H9 (cell line): ENCODE measurements around the gene MEDAG. TPM values are rescaled to one million over a fixed set of nuclear protein-coding genes. Genes with fewer than 3 reads are reported as not detected.

Source experiments
- DNase-seq: peaks from one replicate; pipeline ENCODE4 v3.0.0-alpha.2; 2017
- H2AFZ ChIP-seq: one replicate; pipeline ENCODE4 v1.6.1; 2013; ENCODE audit warnings: mild to moderate bottlenecking, low read length, control low read depth, moderate library complexity
- H2AK5ac ChIP-seq: 2 replicates; pipeline ENCODE4 v1.6.1; 2013; ENCODE audit warnings: low read length, control low read depth, mixed read lengths; ENCODE audit not compliant: insufficient read length
- H2BK120ac ChIP-seq: one replicate; pipeline ENCODE4 v1.6.1; 2013; ENCODE audit warnings: low read depth, mild to moderate bottlenecking, low read length, control low read depth, inconsistent platforms; ENCODE audit not compliant: poor library complexity, severe bottlenecking
- H2BK12ac ChIP-seq: 2 replicates; pipeline ENCODE4 v1.6.1; 2013; ENCODE audit warnings: low read length, control low read depth, mixed read lengths, low read depth; ENCODE audit not compliant: insufficient read length
- H2BK15ac ChIP-seq: 2 replicates; pipeline ENCODE4 v1.6.1; 2013; ENCODE audit warnings: low read depth, low read length, control low read depth
- H2BK20ac ChIP-seq: one replicate; pipeline ENCODE4 v1.6.1; 2013; ENCODE audit warnings: low read depth, mild to moderate bottlenecking, low read length, control low read depth, inconsistent platforms; ENCODE audit not compliant: poor library complexity, severe bottlenecking
- H2BK5ac ChIP-seq: 2 replicates; pipeline ENCODE4 v1.6.1; 2013; ENCODE audit warnings: low read length, control low read depth, mixed read lengths; ENCODE audit not compliant: insufficient read length
- H3K14ac ChIP-seq: 2 replicates; pipeline ENCODE4 v1.6.1; 2013; ENCODE audit warnings: low read length, control low read depth; ENCODE audit not compliant: insufficient read depth
- H3K18ac ChIP-seq: 2 replicates; pipeline ENCODE4 v1.6.1; 2013; ENCODE audit warnings: low read depth, mild to moderate bottlenecking, mixed read lengths, low read length, control low read depth; ENCODE audit not compliant: insufficient read length
- H3K23ac ChIP-seq: 2 replicates; pipeline ENCODE4 v1.6.1; 2013; ENCODE audit warnings: low read length, control low read depth, mixed read lengths, low read depth; ENCODE audit not compliant: insufficient read length
- H3K23me2 ChIP-seq: 2 replicates; pipeline ENCODE4 v1.6.1; 2013; ENCODE audit warnings: low read depth, mild to moderate bottlenecking, mixed read lengths, low read length, control low read depth; ENCODE audit not compliant: insufficient read length, poor library complexity, severe bottlenecking
- H3K27ac ChIP-seq: 2 replicates; pipeline ENCODE4 v1.5.1; 2013; ENCODE audit warnings: low read length, control low read depth, mixed read lengths, low read depth; ENCODE audit not compliant: insufficient read length
- H3K27me3 ChIP-seq: 2 replicates; pipeline ENCODE4 v1.6.1; 2013; ENCODE audit warnings: low read length, control low read depth, inconsistent platforms; ENCODE audit not compliant: insufficient read depth
- H3K4ac ChIP-seq: 2 replicates; pipeline ENCODE4 v1.6.1; 2013; ENCODE audit warnings: low read depth, mild to moderate bottlenecking, control low read depth, inconsistent platforms, low read length, moderate library complexity
- H3K4me1 ChIP-seq: 2 replicates; pipeline ENCODE4 v1.6.1; 2013; ENCODE audit warnings: low read length, control low read depth, inconsistent platforms; ENCODE audit not compliant: insufficient read depth
- H3K4me2 ChIP-seq: 2 replicates; pipeline ENCODE4 v1.6.1; 2013; ENCODE audit warnings: low read length, control low read depth, mixed read lengths; ENCODE audit not compliant: insufficient read length, insufficient read depth
- H3K56ac ChIP-seq: 2 replicates; pipeline ENCODE4 v1.6.1; 2013; ENCODE audit warnings: low read depth, mild to moderate bottlenecking, mixed read lengths, low read length, control low read depth; ENCODE audit not compliant: insufficient read length
- H3K79me1 ChIP-seq: 2 replicates; pipeline ENCODE4 v1.6.1; 2013; ENCODE audit warnings: low read depth, mild to moderate bottlenecking, moderate library complexity, low read length, control low read depth, inconsistent platforms; ENCODE audit not compliant: insufficient read depth, poor library complexity, severe bottlenecking
- H3K79me2 ChIP-seq: 2 replicates; pipeline ENCODE4 v1.6.1; 2013; ENCODE audit warnings: low read length, control low read depth, inconsistent platforms; ENCODE audit not compliant: insufficient read depth
- H3K9ac ChIP-seq: 2 replicates; pipeline ENCODE4 v1.6.1; 2013; ENCODE audit warnings: low read length, control low read depth, mixed read lengths; ENCODE audit not compliant: insufficient read length; ENCODE audit errors: extremely low read depth
- H3K9me3 ChIP-seq: one replicate; pipeline ENCODE4 v1.6.1; 2013; ENCODE audit warnings: low read depth, low read length, inconsistent platforms; ENCODE audit not compliant: control insufficient read depth
- H3T11ph ChIP-seq: one replicate; pipeline ENCODE4 v1.6.1; 2013; ENCODE audit warnings: mild to moderate bottlenecking, low read length, control low read depth, inconsistent platforms
- H4K20me1 ChIP-seq: one replicate; pipeline ENCODE4 v1.6.1; 2013; ENCODE audit not compliant: control insufficient read depth, insufficient read length, insufficient read depth
- H4K5ac ChIP-seq: 2 replicates; pipeline ENCODE4 v1.6.1; 2013; ENCODE audit warnings: low read depth, mild to moderate bottlenecking, mixed read lengths, low read length, control low read depth; ENCODE audit not compliant: insufficient read length
- H4K8ac ChIP-seq: replicated peaks from 2 replicates; pipeline ENCODE4 v1.6.1; 2013; ENCODE audit warnings: low read length, control low read depth, mixed read lengths, low read depth; ENCODE audit not compliant: insufficient read length
- H4K91ac ChIP-seq: 2 replicates; pipeline ENCODE4 v1.6.1; 2013; ENCODE audit warnings: low read depth, mild to moderate bottlenecking, moderate library complexity, mixed read lengths, low read length, control low read depth; ENCODE audit not compliant: insufficient read length
- H3K27ac Mint-ChIP-seq, 3 experiments: 2 replicates in 2 of 3; 3 replicates in 1 of 3; pipeline ENCODE4 v1.8.0; 2020 to 2021; ENCODE audit warnings: mixed read lengths in 3 of 3, mild to moderate bottlenecking in 1 of 3, moderate library complexity in 1 of 3
- H3K27me3 Mint-ChIP-seq: 2 replicates; pipeline ENCODE4 v1.8.0; 2021; ENCODE audit warnings: low read depth, mild to moderate bottlenecking, moderate library complexity, mixed read lengths
- H3K36me3 Mint-ChIP-seq, 3 experiments: 2 replicates in 2 of 3; 3 replicates in 1 of 3; pipeline ENCODE4 v1.8.0; 2020 to 2021; ENCODE audit warnings: low read depth in 3 of 3, mixed read lengths in 3 of 3; ENCODE audit not compliant: insufficient read depth in 1 of 3
- H3K4me1 Mint-ChIP-seq, 2 experiments: 2 replicates each; pipeline ENCODE4 v1.8.0; 2020; ENCODE audit warnings: mixed read lengths in 2 of 2
- H3K4me3 Mint-ChIP-seq, 2 experiments: 2 replicates in 1 of 2; 3 replicates in 1 of 2; pipeline ENCODE4 v1.8.0; 2020 to 2021; ENCODE audit warnings: mild to moderate bottlenecking in 2 of 2, mixed read lengths in 2 of 2, moderate library complexity in 1 of 2
- H3K9me3 Mint-ChIP-seq, 2 experiments: 2 replicates in 1 of 2; 3 replicates in 1 of 2; pipeline ENCODE4 v1.8.0; 2020; ENCODE audit warnings: mild to moderate bottlenecking in 2 of 2, mixed read lengths in 2 of 2, moderate library complexity in 1 of 2
- CTCF ChIP-seq: fragments of 200-600 bp; sonication (generic); conservative IDR thresholded peaks from 3 replicates; pipeline ENCODE4 v1.8.0; 2021; ENCODE audit warnings: antibody characterized with exemption, mild to moderate bottlenecking
- WGBS: extraction: QIAGEN DNeasy Blood & Tissue Kit; methylation state at CpG from one replicate; pipeline ENCODE4 v1.1.7; 2013; ENCODE audit warnings: missing lambda C conversion rate, low lambda C conversion rate, mixed read lengths; ENCODE audit not compliant: insufficient read length; ENCODE audit errors: extremely low coverage; 5-methylcytosine and 5-hydroxymethylcytosine counted together
- total RNA-seq: library from RNA; stranded (reverse); gene quantifications from 2 replicates; pipeline ENCODE4 v1.2.1, GENCODE V29; 2021

The MEDAG gene
- total RNA-seq, 1 experiment from 2014 or later, result 0.87 TPM

- Histone ChIP-seq H3K4me1 (peaks cover 3% of the 10 kb centered on the region; the same call in 1 of the 2 replicates), H2BK12ac (no peak overlapping the region), H3K18ac (no peak overlapping the region), H2AFZ (no peak overlapping the region), H3K4me2 (no peak overlapping the region), H2BK20ac (no peak overlapping the region), H4K8ac (no peak overlapping the region), H3K27me3 (peaks cover 1% of the 10 kb centered on the region; the same call in 1 of the 2 replicates), H2BK120ac (no peak overlapping the region), H3K9ac (no peak overlapping the region), H2BK5ac (no peak overlapping the region), H3K56ac (no peak overlapping the region), H3K14ac (no peak overlapping the region), H3K27ac (no peak overlapping the region), H3K23ac (no peak overlapping the region), H3K79me2 (no peaks in the 10 kb centered on the region), H4K91ac (no peak overlapping the region), H3K4ac (no peak overlapping the region), H4K5ac (no peak overlapping the region), H4K20me1 (no peaks in the 10 kb centered on the region), H3T11ph (no peak overlapping the region), H3K79me1 (no peaks in the 10 kb centered on the region), H2AK5ac (no peak overlapping the region), H3K9me3 (no peaks in the 10 kb centered on the region), H2BK15ac (no peak overlapping the region), H3K23me2 (no peaks in the 10 kb centered on the region)
- TF ChIP-seq CTCF, result no peak
- no CpG with 5 or more reads among the region's 4 CpGs for WGBS
- H3K9me3 Mint-ChIP-seq, result no peaks in the 10 kb centered on the region; a peak in 1 of 5 replicates
- H3K27ac Mint-ChIP-seq, result no peak overlapping the region; a peak in 1 of 7 replicates
- no peaks in the 10 kb centered on the region for H3K36me3 Mint-ChIP-seq
- H3K27me3 Mint-ChIP-seq, result peaks cover 48% of the 10 kb centered on the region
- DNase-seq, result no peak
- peaks cover 16 to 17% of the 10 kb centered on the region in 2 experiments for H3K4me1 Mint-ChIP-seq
- no peak overlapping the region for H3K4me3 Mint-ChIP-seq
Measured at GRCh38 chr13:30900436-30900835, 5.6 kb upstream of the MEDAG start.
